Stomach (tissue), 9 donors: Measurements from ENCODE around the gene UST. TPM values are rescaled to one million over a fixed set of nuclear protein-coding genes. Genes with fewer than 3 reads are reported as not detected.

ENCODE experiments used
- DNase-seq, 2 donors: peaks; one replicate each; pipeline versions ENCODE4 v3.0.0 to v3.0.0-alpha.2; 2013 to 2019
- H3K27ac ChIP-seq, 5 donors: fragments of 200-600 bp in 4 of 5; sonication (generic) in 4 of 5; one replicate each; pipeline ENCODE4 v1.5.1; 2013 to 2019; ENCODE audit warnings: mild to moderate bottlenecking in 1 of 5, moderate library complexity in 1 of 5
- H3K27me3 ChIP-seq, 3 donors: fragments of 200-600 bp; sonication (generic); one replicate each; pipeline ENCODE4 v1.5.1; 2017 to 2019; ENCODE audit warnings: mixed run types in 1 of 3
- H3K36me3 ChIP-seq, 4 donors: fragments of 200-600 bp; sonication (generic); 1 replicate in 3 of 4; 2 replicates in 1 of 4; pipeline ENCODE4 v1.5.1; 2016 to 2019
- H3K4me1 ChIP-seq, 4 donors: fragments of 200-600 bp; sonication (generic); one replicate each; pipeline ENCODE4 v1.5.1; 2016 to 2019
- H3K4me3 ChIP-seq, 4 donors: fragments of 200-600 bp; sonication (generic) in 3 of 4; one replicate each; pipeline ENCODE4 v1.5.1; 2016 to 2019; ENCODE audit warnings: mild to moderate bottlenecking in 1 of 4
- H3K9me3 ChIP-seq, 4 donors: fragments of 200-600 bp; sonication (generic); one replicate each; pipeline ENCODE4 v1.5.1; 2016 to 2019
- CTCF ChIP-seq, 7 experiments: fragments of 450-650 bp in 4 of 7; fragments of 200-600 bp in 3 of 7; sonication (generic) in 3 of 7; IDR thresholded peaks; one replicate each; pipeline ENCODE4 v1.5.1; 2016 to 2019; ENCODE audit warnings: antibody characterized with exemption in 7 of 7, control low read depth in 2 of 7, mild to moderate bottlenecking in 1 of 7
- EP300 ChIP-seq: sonication (generic); formaldehyde crosslinking; IDR thresholded peaks from one replicate; pipeline ENCODE4 v1.6.1; 2017; ENCODE audit warnings: antibody characterized with exemption
- POLR2A ChIP-seq, 4 donors: fragments of 450-650 bp; IDR thresholded peaks; one replicate each; pipeline ENCODE4 v1.6.1; 2016; ENCODE audit warnings: antibody characterized with exemption in 4 of 4, control low read depth in 2 of 4, mild to moderate bottlenecking in 1 of 4, moderate library complexity in 1 of 4
- POLR2AphosphoS5 ChIP-seq, 3 donors: sonication (generic); formaldehyde crosslinking; IDR thresholded peaks; one replicate each; pipeline ENCODE4 v1.6.1; 2016; ENCODE audit warnings: antibody characterized with exemption in 3 of 3
- WGBS, 5 donors: extraction: QIAGEN DNeasy Blood & Tissue Kit in 3 of 5; methylation state at CpG; one replicate each; pipeline versions ENCODE4 v1.1.5 to v1.1.7; 2013 to 2018; 5-methylcytosine and 5-hydroxymethylcytosine counted together
- intact Hi-C: fragments of 100-400 bp; cut with DNase I; formaldehyde crosslinking; loops from one replicate; pipeline ENCODE4 v1.15.1; 2023; ENCODE audit warnings: low total_unique reads
- polyA plus RNA-seq, 3 donors: library from polyadenylated mRNA; stranded (reverse); fragments of 200-250 nt; gene quantifications; one replicate each; pipeline ENCODE4 v1.2.3, GENCODE V29; 2013
- total RNA-seq, 5 donors: library from RNA; depleted of rRNA; stranded (reverse); fragments of >200 nt; gene quantifications; one replicate each; pipeline versions ENCODE4 v1.1.0 to v1.2.3, GENCODE V29; 2014 to 2016
- donor health status: healthy with polysubstance abuse.
- donor health status: Bipolar disorder and iron deficiency.
- donor health status: healthy.

The UST gene
- total and polyA plus RNA-seq, 8 donors: 2.2 to 45.8 (median 8.9) TPM

- Histone ChIP-seq H3K27ac (no peak overlapping the region), H3K4me1 (no peaks in the 10 kb centered on the region), H3K4me3 (no peak overlapping the region), H3K36me3 (peaks cover 0 to under 1% (median 0%) of the 10 kb centered on the region in 4 donors), H3K9me3 (no peaks in the 10 kb centered on the region), H3K27me3 (no peaks in the 10 kb centered on the region)
- no peak for TF ChIP-seq CTCF (IDR thresholded peaks at IDR 0.05)
- no peak for TF ChIP-seq POLR2A (IDR thresholded peaks at IDR 0.05)
- no peak for TF ChIP-seq EP300
- TF ChIP-seq POLR2AphosphoS5 (IDR thresholded peaks at IDR 0.05): no peak
- 91 to 95% (median 93%) methylated on average over 8 of the region's 8 CpGs for WGBS, 5 donors
- intact Hi-C loops: no loop called here
- DNase-seq: no peak
Measured at GRCh38 chr6:149044528-149044927, 297.7 kb downstream of the UST start.

GRCh38 chr6:149045404-149045803 lies 298.6 kb downstream of the UST start:
- Histone ChIP-seq H3K27ac (no peak overlapping the region), H3K9me3 (no peaks in the 10 kb centered on the region), H3K36me3 (no peaks in the 10 kb centered on the region), H3K27me3 (no peaks in the 10 kb centered on the region), H3K4me1 (no peaks in the 10 kb centered on the region), H3K4me3 (no peak overlapping the region)
- no peak for DNase-seq
- intact Hi-C loops: no loop called here
- WGBS, 5 donors: 73 to 89% (median 82%) methylated on average over 2 of the region's 2 CpGs
- TF ChIP-seq CTCF (IDR thresholded peaks at IDR 0.05) (no peak), POLR2AphosphoS5 (IDR thresholded peaks at IDR 0.05) (no peak), POLR2A (IDR thresholded peaks at IDR 0.05) (no peak), EP300 (no peak)

GRCh38 chr6:149046164-149046821 lies 299.5 kb downstream of the UST start:
- TF ChIP-seq EP300 (no peak), POLR2A (IDR thresholded peaks at IDR 0.05) (no peak), POLR2AphosphoS5 (IDR thresholded peaks at IDR 0.05) (no peak), CTCF (IDR thresholded peaks at IDR 0.05) (no peak)
- DNase-seq: no peak
- WGBS, 5 donors: 95 to 99% (median 97%) methylated on average over 6 of the region's 6 CpGs
- Histone ChIP-seq H3K27ac (no peak overlapping the region), H3K4me1 (no peaks in the 10 kb centered on the region), H3K36me3 (no peaks in the 10 kb centered on the region), H3K9me3 (no peaks in the 10 kb centered on the region), H3K27me3 (no peaks in the 10 kb centered on the region), H3K4me3 (no peak overlapping the region)
- intact Hi-C loops: no loop called here

- no peaks in the 10 kb centered on the region for H3K27me3 ChIP-seq
- TF ChIP-seq POLR2A (IDR thresholded peaks at IDR 0.05): no peak
- TF ChIP-seq CTCF (IDR thresholded peaks at IDR 0.05): no peak
- no peak for TF ChIP-seq POLR2AphosphoS5 (IDR thresholded peaks at IDR 0.05)
- no peak for TF ChIP-seq EP300
- no peak overlapping the region for H3K4me3 ChIP-seq
- no peak for DNase-seq
- no peaks in the 10 kb centered on the region for H3K4me1 ChIP-seq
- H3K36me3 ChIP-seq: no peaks in the 10 kb centered on the region
- H3K9me3 ChIP-seq: no peaks in the 10 kb centered on the region
- 50 to 66% (median 58%) methylated on average over 3 of the region's 3 CpGs for WGBS, 5 donors
- no peak overlapping the region for H3K27ac ChIP-seq
- intact Hi-C loops: no loop called here
Measured at GRCh38 chr6:149046822-149047246, 300.0 kb downstream of the UST start.
